ENCODE measurements around the gene IAPP. TPM values are rescaled to one million over a fixed set of nuclear protein-coding genes. Genes with fewer than 3 reads are reported as not detected.
"Not testable (repeated sequence)": the region's sequence is repeated elsewhere in the genome, so short reads cannot be mapped to it uniquely, and the experiment has no call there.

IAPP gene
- total RNA-seq, 1 experiment from 2014 or later, result not detected

GRCh38 chr12:21394828-21395626, 22.3 kb downstream of the IAPP start:
- H3K27me3 ChIP-seq (replicated peaks); H3K27ac ChIP-seq; DNase-seq (ENCODE audit: low read depth in 1 of 2, low spot score in 2 of 2); H3K36me3 ChIP-seq; H3K9me3 ChIP-seq (replicated peaks); H3K4me1 ChIP-seq (replicated peaks); H3K4me3 ChIP-seq: not testable (repeated sequence)

GRCh38 chr12:21413369-21414277, 40.9 kb downstream of the IAPP start:
- H3K27ac ChIP-seq, result peak overlapping the region; percentile 21; the same call in 1 of the 2 replicates
- DNase-seq (ENCODE audit: low read depth in 1 of 2, low spot score in 2 of 2), result peak in 1 of 2 experiments; percentile 18
- no peaks in the 10 kb centered on the region for H3K9me3 ChIP-seq (replicated peaks)
- no peaks in the 10 kb centered on the region for H3K36me3 ChIP-seq
- H3K4me1 ChIP-seq (replicated peaks), result peaks cover 35% of the 10 kb centered on the region
- no peaks in the 10 kb centered on the region for H3K27me3 ChIP-seq (replicated peaks)
- H3K4me3 ChIP-seq, result no peak overlapping the region

- no peak overlapping the region for H3K4me3 ChIP-seq
- H3K27ac ChIP-seq, result peak overlapping the region; percentile 89
- H3K4me1 ChIP-seq (replicated peaks), result peaks cover 35% of the 10 kb centered on the region
- DNase-seq (ENCODE audit: low read depth in 1 of 2, low spot score in 2 of 2), result peak; percentile 45 to 90
- H3K9me3 ChIP-seq (replicated peaks), result no peaks in the 10 kb centered on the region
- no peaks in the 10 kb centered on the region for H3K36me3 ChIP-seq
- no peaks in the 10 kb centered on the region for H3K27me3 ChIP-seq (replicated peaks)
These were observed 43.9 kb downstream of the IAPP start for GRCh38 chr12:21416511-21417121.

- not testable (repeated sequence) for H3K36me3 ChIP-seq; H3K27ac ChIP-seq; DNase-seq (ENCODE audit: low read depth in 1 of 2, low spot score in 2 of 2); H3K27me3 ChIP-seq (replicated peaks); H3K9me3 ChIP-seq (replicated peaks); H3K4me3 ChIP-seq
- H3K4me1 ChIP-seq (replicated peaks), result peaks cover 34% of the 10 kb centered on the region
These were observed 45.7 kb downstream of the IAPP start for GRCh38 chr12:21418398-21418797.

GRCh38 chr12:21419009-21419699, 46.5 kb downstream of the IAPP start:
- not testable (repeated sequence) for H3K9me3 ChIP-seq (replicated peaks); H3K4me3 ChIP-seq; H3K27ac ChIP-seq; H3K36me3 ChIP-seq; H3K27me3 ChIP-seq (replicated peaks); DNase-seq (ENCODE audit: low read depth in 1 of 2, low spot score in 2 of 2)
- peaks cover 28% of the 10 kb centered on the region for H3K4me1 ChIP-seq (replicated peaks)

- Histone ChIP-seq H3K27me3 (replicated peaks) (no peaks in the 10 kb centered on the region), H3K9me3 (replicated peaks) (no peaks in the 10 kb centered on the region), H3K4me1 (replicated peaks) (peaks cover 21% of the 10 kb centered on the region), H3K4me3 (no peak overlapping the region), H3K27ac (peak overlapping the region; percentile 70), H3K36me3 (no peaks in the 10 kb centered on the region)
- peak in 1 of 2 experiments; percentile 59 for DNase-seq (ENCODE audit: low read depth in 1 of 2, low spot score in 2 of 2)
These were observed 55.5 kb downstream of the IAPP start for GRCh38 chr12:21428241-21428640.

Other genes starting within 250 kb of the IAPP start
- gene SLCO1B1, start 241.7 kb upstream of the IAPP start, total RNA-seq (2014; rRNA removed; shearing (Covaris generic)), result not detected in 2 replicates
- not detected in 2 replicates for gene SLCO1A2, start 38.0 kb upstream of the IAPP start, total RNA-seq (2014; rRNA removed; shearing (Covaris generic))
- gene PYROXD1, start 64.8 kb downstream of the IAPP start, total RNA-seq (2014; rRNA removed; shearing (Covaris generic)), result 7.2 and 14.2 TPM in 2 replicates
- gene RECQL, start 128.7 kb downstream of the IAPP start, total RNA-seq (2014; rRNA removed; shearing (Covaris generic)), result 79.7 and 99.7 TPM in 2 replicates
- 72.6 and 73.1 TPM in 2 replicates for gene GOLT1B, start 128.9 kb downstream of the IAPP start, total RNA-seq (2014; rRNA removed; shearing (Covaris generic))
- gene SPX, start 153.4 kb downstream of the IAPP start, total RNA-seq (2014; rRNA removed; shearing (Covaris generic)), result 0.50 and 1.1 TPM in 2 replicates
- not detected in 2 replicates for gene GYS2, start 231.9 kb downstream of the IAPP start, total RNA-seq (2014; rRNA removed; shearing (Covaris generic))